Measurements from ENCODE around the gene NIN. TPM values are rescaled to one million over a fixed set of nuclear protein-coding genes. Genes with fewer than 3 reads are reported as not detected.

Gene NIN
- total RNA-seq, 3 donors from 2014 or later = 20.5 to 36.3 (median 27.9) TPM

GRCh38 chr14:50766338-50766886 is 64.5 kb downstream of the NIN start:
- Histone ChIP-seq H3K36me3 (ENCODE audit: low read depth) (no peaks in the 10 kb centered on the region), H3K9me3 (no peaks in the 10 kb centered on the region), H3K4me3 (no peak overlapping the region), H3K4me1 (ENCODE audit: low read depth) (no peaks in the 10 kb centered on the region)
- intact Hi-C loops (cut with DNase I, micrococcal nuclease) = no loop called here
- DNase-seq (no peak), ATAC-seq (no peak)
- TF ChIP-seq, protein P1, sequence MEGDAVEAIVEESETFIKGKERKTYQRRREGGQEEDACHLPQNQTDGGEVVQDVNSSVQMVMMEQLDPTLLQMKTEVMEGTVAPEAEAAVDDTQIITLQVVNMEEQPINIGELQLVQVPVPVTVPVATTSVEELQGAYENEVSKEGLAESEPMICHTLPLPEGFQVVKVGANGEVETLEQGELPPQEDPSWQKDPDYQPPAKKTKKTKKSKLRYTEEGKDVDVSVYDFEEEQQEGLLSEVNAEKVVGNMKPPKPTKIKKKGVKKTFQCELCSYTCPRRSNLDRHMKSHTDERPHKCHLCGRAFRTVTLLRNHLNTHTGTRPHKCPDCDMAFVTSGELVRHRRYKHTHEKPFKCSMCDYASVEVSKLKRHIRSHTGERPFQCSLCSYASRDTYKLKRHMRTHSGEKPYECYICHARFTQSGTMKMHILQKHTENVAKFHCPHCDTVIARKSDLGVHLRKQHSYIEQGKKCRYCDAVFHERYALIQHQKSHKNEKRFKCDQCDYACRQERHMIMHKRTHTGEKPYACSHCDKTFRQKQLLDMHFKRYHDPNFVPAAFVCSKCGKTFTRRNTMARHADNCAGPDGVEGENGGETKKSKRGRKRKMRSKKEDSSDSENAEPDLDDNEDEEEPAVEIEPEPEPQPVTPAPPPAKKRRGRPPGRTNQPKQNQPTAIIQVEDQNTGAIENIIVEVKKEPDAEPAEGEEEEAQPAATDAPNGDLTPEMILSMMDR (IDR thresholded peaks at IDR 0.05) = no peak

GRCh38 chr14:50763382-50764007 is 67.5 kb downstream of the NIN start:
- ATAC-seq = peak; percentile 13
- Histone ChIP-seq H3K36me3 (ENCODE audit: low read depth) (no peaks in the 10 kb centered on the region), H3K4me3 (no peak overlapping the region), H3K4me1 (ENCODE audit: low read depth) (no peaks in the 10 kb centered on the region), H3K9me3 (no peaks in the 10 kb centered on the region)
- DNase-seq = no peak
- TF ChIP-seq, protein P1 (IDR thresholded peaks at IDR 0.05) = no peak
- intact Hi-C loops (cut with DNase I, micrococcal nuclease) = no loop called here

DNA sequence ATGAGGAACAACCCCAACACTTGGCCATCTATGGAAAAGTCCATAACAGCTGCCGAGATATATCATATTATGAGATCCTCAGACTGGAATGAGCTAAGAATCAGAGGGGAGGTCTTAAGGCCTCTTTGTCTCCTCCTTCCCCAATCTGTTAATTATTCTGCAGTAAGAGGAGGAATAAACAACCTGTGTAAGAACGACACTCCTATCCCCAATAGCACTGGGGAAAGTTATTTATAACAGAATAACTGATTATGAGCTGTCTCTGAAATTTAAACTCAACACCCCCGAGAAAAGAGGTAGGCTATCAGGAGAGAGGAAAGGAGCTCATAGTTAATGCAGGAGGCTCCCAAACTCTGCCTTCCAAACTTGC is 68.0 kb downstream of the NIN start:
- DNase-seq = no peak
- Histone ChIP-seq H3K4me3 (no peak overlapping the region), H3K36me3 (ENCODE audit: low read depth) (no peaks in the 10 kb centered on the region), H3K9me3 (no peaks in the 10 kb centered on the region), H3K4me1 (ENCODE audit: low read depth) (no peaks in the 10 kb centered on the region)
- TF ChIP-seq, protein P1 (IDR thresholded peaks at IDR 0.05) = no peak
- no peak for ATAC-seq
- intact Hi-C loops (cut with DNase I, micrococcal nuclease) = no loop called here

- H3K36me3 ChIP-seq (ENCODE audit: low read depth) = no peaks in the 10 kb centered on the region
- TF ChIP-seq, protein P1 (IDR thresholded peaks at IDR 0.05) = no peak
- no peak for DNase-seq
Observed at GRCh38 chr14:50762001-50762930, 68.7 kb downstream of the NIN start.

DNA sequence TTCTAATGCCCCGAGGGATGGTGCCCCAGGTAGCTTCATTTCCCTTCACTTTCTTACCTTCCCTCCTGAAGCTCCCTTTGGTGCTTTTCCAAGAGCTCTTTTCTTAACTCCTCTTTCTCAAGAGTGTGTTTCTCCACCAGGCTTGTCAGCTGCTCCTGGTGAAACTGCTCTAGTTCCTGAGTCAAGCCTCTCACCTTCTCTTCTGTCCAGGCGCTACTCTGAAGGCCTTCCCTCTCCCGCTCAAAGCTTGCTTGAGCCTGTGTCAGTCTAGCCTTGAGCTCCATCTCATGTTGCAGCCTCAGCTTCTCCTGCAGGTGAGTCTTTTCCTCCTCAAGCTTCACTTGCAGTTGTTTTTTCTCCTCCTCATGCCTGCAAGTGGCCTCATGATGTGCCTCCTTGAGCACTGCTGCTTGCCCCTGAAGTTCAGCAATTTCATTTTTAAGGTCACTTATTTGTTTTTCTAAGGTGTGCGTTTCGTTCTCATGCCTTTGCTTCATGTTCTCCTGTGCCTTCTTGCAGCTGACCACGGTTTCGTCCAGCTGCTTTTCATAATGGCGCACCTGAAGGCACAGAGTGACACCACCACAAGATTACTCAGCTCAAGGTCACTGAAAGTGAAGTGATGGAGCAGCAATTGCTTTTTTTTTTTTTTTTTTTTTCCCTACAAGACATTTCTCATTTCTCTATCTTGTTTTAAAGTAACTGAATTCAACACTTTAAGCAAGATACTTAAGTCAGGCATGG is 71.0 kb downstream of the NIN start:
- intact Hi-C loops (cut with DNase I, micrococcal nuclease) = no loop called here
- ATAC-seq (no peak), DNase-seq (no peak)
- TF ChIP-seq, protein P1 (IDR thresholded peaks at IDR 0.05) = no peak
- Histone ChIP-seq H3K36me3 (ENCODE audit: low read depth) (no peaks in the 10 kb centered on the region), H3K4me1 (ENCODE audit: low read depth) (no peaks in the 10 kb centered on the region), H3K4me3 (no peak overlapping the region), H3K9me3 (no peaks in the 10 kb centered on the region)

More at GRCh38 chr14:50762001-50762930, 68.7 kb downstream of the NIN start:
- H3K4me3 ChIP-seq = no peak overlapping the region
- no peaks in the 10 kb centered on the region for H3K4me1 ChIP-seq (ENCODE audit: low read depth)
- intact Hi-C loops (cut with DNase I, micrococcal nuclease) = no loop called here
- no peaks in the 10 kb centered on the region for H3K9me3 ChIP-seq
- ATAC-seq = no peak
